HepG2 (cell line): Measurements from ENCODE around the gene CPVL. TPM values are rescaled to one million over a fixed set of nuclear protein-coding genes. Genes with fewer than 3 reads are reported as not detected.

Experiments used
- ATAC-seq: fragments of 200-7000 bp; cut with Tn5 transposase; 3 replicates; pipeline ENCODE4 v1.9.1; 2020; ENCODE audit warnings: mild to moderate bottlenecking, moderate library complexity
- BruUV-seq: library from RNA; stranded (reverse); fragments of 400-500 nt; replicated peaks from 2 replicates; lab custom pipeline; 2021; lab: Mats Ljungman, UMichigan
- CTCF ChIA-PET: fragments of 300-600 bp; formaldehyde crosslinking; extraction: SDS; loops from one replicate; lab custom pipeline; 2021; ENCODE audit warnings: low total read pairs, inconsistent platforms, low intra/inter-chr PET ratio; lab: Yijun Ruan, JAX
- POLR2A ChIA-PET: fragments of 350-600 bp; sonication (Branson Sonifier 250); formaldehyde crosslinking; loops from one replicate; lab custom pipeline; 2020; ENCODE audit warnings: antibody characterized with exemption, inconsistent platforms; lab: Yijun Ruan, JAX
- DNase-seq: peaks from one replicate; pipeline ENCODE4 v3.0.0-alpha.2; 2015; ENCODE audit warnings: low spot score
- FAIRE-seq: peaks from 3 replicates; lab custom pipeline; 2011; peaks lifted over from hg19 to GRCh38; lab: Jason Lieb, UNC
- H2AFZ ChIP-seq: one replicate; pipeline ENCODE4 v1.6.1; 2011; ENCODE audit warnings: low read length, inconsistent platforms
- H3K27ac ChIP-seq: fragments of 300-600 bp; 3 replicates; pipeline ENCODE4 v1.8.0; 2011; ENCODE audit warnings: mixed run types, mild to moderate bottlenecking, mixed read lengths, low read length, inconsistent platforms; ENCODE audit not compliant: insufficient read depth; ENCODE audit errors: extremely low read length
- H3K27me3 ChIP-seq, 2 experiments: fragments of 200-600 bp in 1 of 2; 2 replicates in 1 of 2; 3 replicates in 1 of 2; pipeline versions ENCODE4 v1.6.0 to v1.8.0; 2011; ENCODE audit warnings: low read length in 2 of 2, mild to moderate bottlenecking in 2 of 2, moderate library complexity in 2 of 2, inconsistent platforms in 1 of 2; ENCODE audit not compliant: insufficient read depth in 2 of 2, control insufficient read depth in 1 of 2
- H3K36me3 ChIP-seq, 2 experiments: fragments of 200-600 bp in 1 of 2; replicated peaks in 1 of 2; 2 replicates in 1 of 2; 3 replicates in 1 of 2; pipeline versions ENCODE4 v1.5.1 to v1.8.0; 2011; ENCODE audit warnings: low read length in 2 of 2, inconsistent platforms in 1 of 2; ENCODE audit not compliant: insufficient read depth in 2 of 2, control insufficient read depth in 1 of 2
- H3K4me1 ChIP-seq: 2 replicates; pipeline ENCODE4 v1.5.1; 2012; ENCODE audit warnings: low read length, inconsistent platforms; ENCODE audit not compliant: insufficient read depth
- H3K4me2 ChIP-seq: 2 replicates; pipeline ENCODE4 v1.6.0; 2011; ENCODE audit warnings: low read depth, low read length, inconsistent platforms
- H3K4me3 ChIP-seq, 3 experiments: fragments of 200-600 bp in 1 of 3; sonication (generic), shearing (Covaris generic) in 1 of 3; replicated peaks in 1 of 3; 2 replicates each; pipeline ENCODE4 v1.5.1; 2011 to 2016; ENCODE audit warnings: low read length in 3 of 3, inconsistent platforms in 2 of 3, low read depth in 2 of 3, mild to moderate bottlenecking in 2 of 3, control low read depth in 1 of 3, mixed read lengths in 1 of 3; ENCODE audit not compliant: insufficient read depth in 1 of 3
- H3K79me2 ChIP-seq: one replicate; pipeline ENCODE4 v1.6.1; 2011; ENCODE audit warnings: low read length, inconsistent platforms; ENCODE audit not compliant: insufficient read depth
- H3K9ac ChIP-seq: 2 replicates; pipeline ENCODE4 v1.6.0; 2011; ENCODE audit warnings: mild to moderate bottlenecking, low read depth, low read length, inconsistent platforms; ENCODE audit not compliant: insufficient read depth
- H3K9me3 ChIP-seq: 2 replicates; pipeline ENCODE4 v1.5.1; 2012; ENCODE audit warnings: mild to moderate bottlenecking, low read length
- H4K20me1 ChIP-seq: 2 replicates; pipeline ENCODE4 v1.6.0; 2011; ENCODE audit warnings: inconsistent platforms, mild to moderate bottlenecking, low read length, moderate library complexity; ENCODE audit not compliant: insufficient read depth
- ATF6 ChIP-seq: sonication (generic); formaldehyde crosslinking; conservative IDR thresholded peaks from 2 replicates; pipeline ENCODE4 v1.4.0; 2020; ENCODE audit warnings: missing genetic modification reagents
- NFYB ChIP-seq: sonication (generic); formaldehyde crosslinking; IDR thresholded peaks from 2 replicates; pipeline ENCODE4 v1.4.0; 2020; ENCODE audit warnings: missing genetic modification reagents
- NPAS2 ChIP-seq: sonication (generic); formaldehyde crosslinking; IDR thresholded peaks from 2 replicates; pipeline ENCODE4 v1.8.0; 2022; ENCODE audit warnings: mild to moderate bottlenecking, missing genetic modification reagents, borderline replicate concordance
- PHF5A ChIP-seq: IDR thresholded peaks from one replicate; pipeline ENCODE4 v1.6.1; 2018; ENCODE audit warnings: low read depth, missing genetic modification reagents; ENCODE audit not compliant: unreplicated experiment
- POLR2AphosphoS2 ChIP-seq: IDR thresholded peaks from 2 replicates; pipeline ENCODE4 v1.6.1; 2011; ENCODE audit warnings: low read depth, low read length, improper control_type of control experiment
- RAD21 ChIP-seq: fragments of 450-650 bp; formaldehyde crosslinking; IDR thresholded peaks from 2 replicates; pipeline ENCODE4 v1.5.0; 2020; ENCODE audit warnings: mild to moderate bottlenecking
- RXRA ChIP-seq: sonication (generic); formaldehyde crosslinking; IDR thresholded peaks from 2 replicates; pipeline ENCODE4 v1.5.1; 2020; ENCODE audit warnings: missing genetic modification reagents
- SP5 ChIP-seq: IDR thresholded peaks from 2 replicates; pipeline ENCODE4 v1.6.1; 2016; ENCODE audit warnings: low read depth, borderline replicate concordance
- TERF1 ChIP-seq: sonication (generic); formaldehyde crosslinking; IDR thresholded peaks from 2 replicates; pipeline ENCODE4 v1.8.0; 2022; ENCODE audit warnings: mild to moderate bottlenecking, missing genetic modification reagents, moderate library complexity
- ZNF607 ChIP-seq: sonication (generic); formaldehyde crosslinking; IDR thresholded peaks from 2 replicates; pipeline ENCODE4 v1.5.1; 2020; ENCODE audit warnings: missing genetic modification reagents, mild to moderate bottlenecking, borderline replicate concordance
- WGBS: methylation state at CpG from one replicate; pipeline ENCODE4 v1.1.6; 2017; ENCODE audit warnings: low lambda C conversion rate; 5-methylcytosine and 5-hydroxymethylcytosine counted together
- in situ Hi-C: cut with HindIII; loops from 2 replicates; pipeline ENCODE4 v1.10.0; 2017; ENCODE audit warnings: low pct_unique_long_range_greater_than_20kb; ENCODE audit not compliant: extremely low pct_ligation_motif_present
- intact Hi-C: fragments of 100-400 bp; cut with micrococcal nuclease; formaldehyde crosslinking; loops from one replicate; pipeline ENCODE4 v1.10.0; 2022; ENCODE audit not compliant: unreplicated experiment
- polyA plus RNA-seq, 8 experiments: library from polyadenylated mRNA; depleted of rRNA in 3 of 8; stranded (reverse) in 7 of 8; unstranded in 1 of 8; fragments of >200 nt; fragmentation: Illumina TruSeq in 4 of 8; extraction: Trizol in 4 of 8; gene quantifications; 2 replicates each; pipeline versions ENCODE4 v1.2.1 to v1.2.3, GENCODE V29; 2011 to 2016; ENCODE audit warnings: low read depth in 4 of 8, missing spikeins in 1 of 8, mixed read lengths in 1 of 8; ENCODE audit not compliant: insufficient read depth in 1 of 8
- total RNA-seq, 5 experiments: library from RNA; depleted of rRNA; stranded (reverse); fragments of >200 nt; fragmentation: Illumina TruSeq; extraction: Trizol; gene quantifications; 2 replicates each; pipeline ENCODE4 v1.2.3, GENCODE V29; 2016; ENCODE audit warnings: low read depth in 1 of 5

CPVL gene
- total and polyA plus RNA-seq, 2 of the 13 experiments (the other 11 are each of a cell fraction or from before 2014, with no cell fraction given), result 59.2 to 294 TPM

- TF ChIP-seq TERF1 (CRISPR knock-in tag) (no peak), NFYB (no peak), RAD21 (CRISPR knock-in tag) (no peak), NPAS2 (CRISPR knock-in tag) (no peak), ATF6 (CRISPR knock-in tag) (no peak), RXRA (CRISPR knock-in tag) (no peak), PHF5A (CRISPR knock-in tag) (no peak)
Measured at GRCh38 chr7:29075606-29076005, 70.7 kb downstream of the CPVL start (continued).

GRCh38 chr7:29071203-29071874, 75.0 kb downstream of the CPVL start:
- Histone ChIP-seq H3K36me3 (peaks cover 3% of the 10 kb centered on the region in 2 experiments; a peak in 2 of 5 replicates), H3K9ac (no peak overlapping the region), H3K4me3 (no peak overlapping the region), H3K27ac (no peak overlapping the region), H3K79me2 (no peaks in the 10 kb centered on the region), H2AFZ (no peak overlapping the region), H3K27me3 (no peaks in the 10 kb centered on the region)
- in situ Hi-C loops, result no loop called here
- FAIRE-seq (no peak), DNase-seq (no peak), ATAC-seq (no peak)
- WGBS, result 95% methylated on average over 5 of the region's 5 CpGs
- BruUV-seq, result no TSS peak
- intact Hi-C loops, result no loop called here
- TF ChIP-seq SP5 (CRISPR knock-in tag), result no peak
- TF ChIP-seq POLR2AphosphoS2, result no peak
- TF ChIP-seq ZNF607 (CRISPR knock-in tag), result no peak
- TF ChIP-seq, all 625 proteins: peak for 0
- Histone ChIP-seq H4K20me1 (no peaks in the 10 kb centered on the region), H3K4me1 (no peaks in the 10 kb centered on the region), H3K4me2 (no peak overlapping the region), H3K9me3 (no peaks in the 10 kb centered on the region)
- POLR2A ChIA-PET, result no interaction called here
- CTCF ChIA-PET, result no interaction called here
